PC-9 (cell line): Measurements from ENCODE around the gene COX10. TPM values are rescaled to one million over a fixed set of nuclear protein-coding genes. Genes with fewer than 3 reads are reported as not detected.
"Not testable (repeated sequence)": the region's sequence is repeated elsewhere in the genome, so short reads cannot be mapped to it uniquely, and the experiment has no call there.

ENCODE experiments used
- BruUV-seq: library from RNA; stranded (reverse); fragments of 400-500 nt; replicated peaks from 2 replicates; lab custom pipeline; 2021; lab: Mats Ljungman, UMichigan
- CTCF ChIA-PET: fragments of 300-600 bp; sonication (Branson Sonifier 250); formaldehyde crosslinking; loops from one replicate; lab custom pipeline; 2022; ENCODE audit warnings: antibody characterized with exemption; lab: Charles Lee
- POLR2A ChIA-PET: fragments of 300-600 bp; sonication (Branson Sonifier 250); formaldehyde crosslinking; loops from one replicate; lab custom pipeline; 2022; ENCODE audit warnings: antibody characterized with exemption; ENCODE audit not compliant: unreplicated experiment; lab: Charles Lee
- DNase-seq, 2 experiments: peaks; one replicate each; pipeline versions ENCODE4 v3.0.0 to v3.0.0-alpha.2; 2015 to 2022; ENCODE audit warnings: mixed read lengths in 1 of 2
- H2AFZ ChIP-seq: fragments of 200-600 bp; sonication (generic); 2 replicates; pipeline ENCODE4 v1.8.1; 2017; ENCODE audit warnings: antibody characterized with exemption
- H3F3A ChIP-seq: fragments of 200-600 bp; sonication (generic); 2 replicates; pipeline ENCODE4 v1.8.1; 2017; ENCODE audit warnings: antibody characterized with exemption, mild to moderate bottlenecking, low read depth; ENCODE audit not compliant: insufficient read depth
- H3K27ac ChIP-seq: fragments of 200-600 bp; sonication (generic); 2 replicates; pipeline ENCODE4 v1.6.1; 2016; ENCODE audit warnings: mixed run types
- H3K27me3 ChIP-seq: fragments of 200-600 bp; sonication (generic); 2 replicates; pipeline ENCODE4 v1.6.1; 2016; ENCODE audit warnings: low read depth, mixed run types; ENCODE audit not compliant: insufficient read depth
- H3K36me3 ChIP-seq: fragments of 200-600 bp; sonication (generic); 2 replicates; pipeline ENCODE4 v1.6.1; 2016; ENCODE audit warnings: low read depth, mixed run types
- H3K4me1 ChIP-seq: fragments of 200-600 bp; sonication (generic); replicated peaks from 2 replicates; pipeline ENCODE4 v1.6.1; 2016; ENCODE audit warnings: mixed run types; ENCODE audit not compliant: insufficient read depth
- H3K4me2 ChIP-seq: fragments of 200-600 bp; sonication (generic); 2 replicates; pipeline ENCODE4 v1.6.1; 2017; ENCODE audit warnings: mixed run types
- H3K4me3 ChIP-seq: fragments of 200-600 bp; sonication (generic); 2 replicates; pipeline ENCODE4 v1.6.1; 2016; ENCODE audit warnings: mixed run types
- H3K79me2 ChIP-seq: fragments of 200-600 bp; sonication (generic); 2 replicates; pipeline ENCODE4 v1.6.1; 2017; ENCODE audit warnings: low read depth, mixed run types
- H3K9me2 ChIP-seq: fragments of 200-600 bp; sonication (generic); 2 replicates; pipeline ENCODE4 v1.8.1; 2017; ENCODE audit warnings: mild to moderate bottlenecking; ENCODE audit not compliant: insufficient read depth
- H3K9me3 ChIP-seq: fragments of 200-600 bp; sonication (generic); 2 replicates; pipeline ENCODE4 v1.8.1; 2016; ENCODE audit warnings: low read depth; ENCODE audit not compliant: insufficient read depth
- H4K20me1 ChIP-seq: fragments of 200-600 bp; sonication (generic); 2 replicates; pipeline ENCODE4 v1.8.1; 2017; ENCODE audit not compliant: insufficient read depth
- EZH2 ChIP-seq: fragments of 200-600 bp; sonication (generic); IDR thresholded peaks from 2 replicates; pipeline ENCODE4 v1.8.0; 2017; ENCODE audit warnings: antibody characterized with exemption, low read depth
- intact Hi-C: fragments of 100-400 bp; cut with micrococcal nuclease; formaldehyde crosslinking; loops from one replicate; pipeline ENCODE4 v1.10.0; 2022; ENCODE audit not compliant: unreplicated experiment
- total RNA-seq: library from RNA; stranded (reverse); gene quantifications from 2 replicates; pipeline ENCODE4 v1.2.3, GENCODE V29; 2021
- TF ChIP-seq, protein P1 (sequence below): fragments of 200-600 bp; sonication (generic); conservative IDR thresholded peaks from 2 replicates; pipeline ENCODE4 v1.6.1; 2017; ENCODE audit warnings: mixed run types, antibody characterized with exemption, mild to moderate bottlenecking, moderate library complexity

COX10 gene
- total RNA-seq, 1 experiment from 2014 or later, result 22.6 TPM

DNA sequence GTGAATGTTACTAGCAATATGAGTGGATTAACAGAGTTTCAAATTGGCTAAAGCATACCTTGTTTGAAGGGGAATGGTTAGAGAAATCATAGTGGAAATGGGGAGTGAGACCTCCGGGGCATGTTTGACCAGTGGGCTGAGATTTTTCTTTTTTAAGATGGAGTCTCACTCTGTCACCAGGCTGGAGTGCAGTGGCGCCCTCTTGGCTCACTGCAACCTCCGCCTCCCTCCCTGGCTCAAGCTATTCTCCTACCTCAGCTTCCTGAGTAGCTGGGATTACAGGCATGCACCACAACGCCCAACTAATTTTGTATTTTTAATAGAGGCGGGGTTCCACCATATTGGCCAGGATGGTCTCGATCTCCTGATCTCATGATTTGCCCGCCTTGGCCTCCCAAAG is 157.7 kb downstream of the COX10 start:
- no peak for DNase-seq
- Histone ChIP-seq H3K4me2 (no peak overlapping the region), H3K27me3 (no peaks in the 10 kb centered on the region), H3K9me3 (no peaks in the 10 kb centered on the region), H3K4me3 (no peak overlapping the region), H3K79me2 (no peaks in the 10 kb centered on the region), H3F3A (no peaks in the 10 kb centered on the region), H4K20me1 (no peaks in the 10 kb centered on the region), H3K36me3 (no peaks in the 10 kb centered on the region), H2AFZ (no peak overlapping the region), H3K9me2 (no peaks in the 10 kb centered on the region), H3K4me1 (no peaks in the 10 kb centered on the region), H3K27ac (no peak overlapping the region)
- ChIA-PET POLR2A (no interaction called here), CTCF (no interaction called here)
- TF ChIP-seq, protein P1, sequence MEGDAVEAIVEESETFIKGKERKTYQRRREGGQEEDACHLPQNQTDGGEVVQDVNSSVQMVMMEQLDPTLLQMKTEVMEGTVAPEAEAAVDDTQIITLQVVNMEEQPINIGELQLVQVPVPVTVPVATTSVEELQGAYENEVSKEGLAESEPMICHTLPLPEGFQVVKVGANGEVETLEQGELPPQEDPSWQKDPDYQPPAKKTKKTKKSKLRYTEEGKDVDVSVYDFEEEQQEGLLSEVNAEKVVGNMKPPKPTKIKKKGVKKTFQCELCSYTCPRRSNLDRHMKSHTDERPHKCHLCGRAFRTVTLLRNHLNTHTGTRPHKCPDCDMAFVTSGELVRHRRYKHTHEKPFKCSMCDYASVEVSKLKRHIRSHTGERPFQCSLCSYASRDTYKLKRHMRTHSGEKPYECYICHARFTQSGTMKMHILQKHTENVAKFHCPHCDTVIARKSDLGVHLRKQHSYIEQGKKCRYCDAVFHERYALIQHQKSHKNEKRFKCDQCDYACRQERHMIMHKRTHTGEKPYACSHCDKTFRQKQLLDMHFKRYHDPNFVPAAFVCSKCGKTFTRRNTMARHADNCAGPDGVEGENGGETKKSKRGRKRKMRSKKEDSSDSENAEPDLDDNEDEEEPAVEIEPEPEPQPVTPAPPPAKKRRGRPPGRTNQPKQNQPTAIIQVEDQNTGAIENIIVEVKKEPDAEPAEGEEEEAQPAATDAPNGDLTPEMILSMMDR, result no peak
- TF ChIP-seq EZH2, result no peak
- intact Hi-C loops, result no loop called here
- BruUV-seq, result no TSS peak

- no peak overlapping the region for H3K27ac ChIP-seq
- H3K27me3 ChIP-seq, result no peaks in the 10 kb centered on the region
- H3K9me2 ChIP-seq, result no peaks in the 10 kb centered on the region
- ChIA-PET POLR2A (no interaction called here), CTCF (no interaction called here)
- H3F3A ChIP-seq, result no peaks in the 10 kb centered on the region
- H4K20me1 ChIP-seq, result no peaks in the 10 kb centered on the region
- DNase-seq, result no peak
- TF ChIP-seq, protein P1, result no peak
- no peak for TF ChIP-seq EZH2
- H3K36me3 ChIP-seq, result no peaks in the 10 kb centered on the region
- H3K4me2 ChIP-seq, result no peak overlapping the region
- no peaks in the 10 kb centered on the region for H3K9me3 ChIP-seq
- no TSS peak for BruUV-seq
- intact Hi-C loops, result no loop called here
- no peaks in the 10 kb centered on the region for H3K79me2 ChIP-seq
- H3K4me3 ChIP-seq, result no peak overlapping the region
- H2AFZ ChIP-seq, result no peak overlapping the region
- H3K4me1 ChIP-seq, result no peaks in the 10 kb centered on the region
Observed at GRCh38 chr17:14228903-14229302, 159.6 kb downstream of the COX10 start.

GRCh38 chr17:14231187-14231586 is 161.9 kb downstream of the COX10 start:
- CTCF ChIA-PET, H3K79me2 ChIP-seq, H3K27me3 ChIP-seq, H3F3A ChIP-seq, H3K27ac ChIP-seq, H3K4me1 ChIP-seq, intact Hi-C loops, H4K20me1 ChIP-seq, H3K4me3 ChIP-seq, H3K36me3 ChIP-seq, DNase-seq, H3K9me2 ChIP-seq, H3K4me2 ChIP-seq, POLR2A ChIA-PET, BruUV-seq, H3K9me3 ChIP-seq, H2AFZ ChIP-seq: not testable (repeated sequence)

DNA sequence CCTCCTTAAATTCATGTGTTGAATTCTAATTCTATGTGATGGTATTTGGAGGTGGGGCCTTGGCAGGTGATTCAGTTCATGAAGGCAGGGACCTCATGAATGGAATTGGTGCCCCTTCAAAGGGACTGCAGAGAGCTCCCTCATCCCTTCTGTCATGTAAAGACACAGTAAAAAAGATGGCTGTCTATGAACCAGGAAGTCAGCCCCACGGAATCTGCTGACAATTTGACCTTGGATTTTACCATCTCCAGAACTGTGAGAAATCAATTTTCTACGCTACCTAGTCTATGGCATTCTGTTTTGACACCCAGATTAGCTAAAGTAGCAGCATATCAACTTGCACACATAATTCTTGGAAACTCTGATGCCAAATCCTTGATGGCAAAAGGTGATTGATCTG is 165.7 kb downstream of the COX10 start:
- CTCF ChIA-PET, H3K79me2 ChIP-seq, BruUV-seq, H3K4me3 ChIP-seq, H3K36me3 ChIP-seq, H4K20me1 ChIP-seq, H3K4me1 ChIP-seq, H3K9me2 ChIP-seq, POLR2A ChIA-PET, H3F3A ChIP-seq, H3K27me3 ChIP-seq, intact Hi-C loops, H3K9me3 ChIP-seq, H3K27ac ChIP-seq, H3K4me2 ChIP-seq, DNase-seq, H2AFZ ChIP-seq: not testable (repeated sequence)

- H3F3A ChIP-seq, H3K4me2 ChIP-seq, H3K9me3 ChIP-seq, BruUV-seq, H2AFZ ChIP-seq, CTCF ChIA-PET, DNase-seq, POLR2A ChIA-PET, H3K9me2 ChIP-seq, intact Hi-C loops, H3K4me1 ChIP-seq, H3K27ac ChIP-seq, H3K27me3 ChIP-seq, H3K36me3 ChIP-seq, H3K79me2 ChIP-seq, H3K4me3 ChIP-seq, H4K20me1 ChIP-seq: not testable (repeated sequence)
Observed at GRCh38 chr17:14236032-14236431, 166.7 kb downstream of the COX10 start.

DNA sequence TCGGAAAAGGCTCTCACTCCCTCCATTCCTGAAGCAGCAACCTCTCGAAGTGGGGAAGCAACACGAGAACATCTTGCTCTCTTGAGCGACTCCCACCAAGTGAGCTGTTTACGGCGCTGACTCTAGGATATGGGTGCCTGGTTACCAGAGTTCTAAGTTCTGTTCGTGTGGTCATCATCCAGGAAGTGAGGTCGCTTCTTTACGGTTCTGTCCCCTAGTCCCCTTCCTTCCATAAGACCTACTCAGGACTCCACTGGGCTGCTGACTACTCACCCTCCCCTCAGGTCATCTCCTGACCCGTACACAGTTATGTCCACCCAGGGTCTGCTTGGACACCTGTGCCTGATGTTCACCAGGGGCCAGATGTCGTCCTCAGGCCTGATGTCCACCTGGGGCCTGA is 167.5 kb downstream of the COX10 start, which contains the start of gene CDRT15:
TSS of gene CDRT15 (minus strand) at position 101 of the 400 bp plus-strand sequence. CDS start at position 72, 29 bp downstream.
- H3K4me2 ChIP-seq, H3K9me3 ChIP-seq, H3F3A ChIP-seq, H3K27me3 ChIP-seq, H3K4me3 ChIP-seq, intact Hi-C loops, H3K4me1 ChIP-seq, CTCF ChIA-PET, BruUV-seq, H3K79me2 ChIP-seq, H3K27ac ChIP-seq, H3K9me2 ChIP-seq, H2AFZ ChIP-seq, H4K20me1 ChIP-seq, H3K36me3 ChIP-seq, POLR2A ChIA-PET, DNase-seq: not testable (repeated sequence)
